SK-N-MC (cell line): ENCODE measurements around the gene WDR46.

Experiments
- EZH2 ChIP-seq: fragments of 200-600 bp; sonication (generic); IDR thresholded peaks from one replicate; pipeline ENCODE4 v1.6.1; 2017; ENCODE audit warnings: antibody characterized with exemption
- POLR2AphosphoS5 ChIP-seq: IDR thresholded peaks from 2 replicates; pipeline ENCODE4 v1.6.1; 2012; ENCODE audit warnings: mild to moderate bottlenecking, low read depth, low read length, borderline replicate concordance

GRCh38 chr6:33312361-33313104, 23.5 kb upstream of the WDR46 start:
- TF ChIP-seq POLR2AphosphoS5 (no peak), EZH2 (no peak)
